GM20431 (cell line): ENCODE data around the gene AKAP1.

Experiments
- in situ Hi-C: fragments of 300-500 bp; cut with MseI, MboI; formaldehyde crosslinking; loops from one replicate; pipeline ENCODE4 v1.15.0; 2020; ENCODE audit warnings: low sequenced_read_pairs; ENCODE audit not compliant: unreplicated experiment

AKAP1 gene

DNA sequence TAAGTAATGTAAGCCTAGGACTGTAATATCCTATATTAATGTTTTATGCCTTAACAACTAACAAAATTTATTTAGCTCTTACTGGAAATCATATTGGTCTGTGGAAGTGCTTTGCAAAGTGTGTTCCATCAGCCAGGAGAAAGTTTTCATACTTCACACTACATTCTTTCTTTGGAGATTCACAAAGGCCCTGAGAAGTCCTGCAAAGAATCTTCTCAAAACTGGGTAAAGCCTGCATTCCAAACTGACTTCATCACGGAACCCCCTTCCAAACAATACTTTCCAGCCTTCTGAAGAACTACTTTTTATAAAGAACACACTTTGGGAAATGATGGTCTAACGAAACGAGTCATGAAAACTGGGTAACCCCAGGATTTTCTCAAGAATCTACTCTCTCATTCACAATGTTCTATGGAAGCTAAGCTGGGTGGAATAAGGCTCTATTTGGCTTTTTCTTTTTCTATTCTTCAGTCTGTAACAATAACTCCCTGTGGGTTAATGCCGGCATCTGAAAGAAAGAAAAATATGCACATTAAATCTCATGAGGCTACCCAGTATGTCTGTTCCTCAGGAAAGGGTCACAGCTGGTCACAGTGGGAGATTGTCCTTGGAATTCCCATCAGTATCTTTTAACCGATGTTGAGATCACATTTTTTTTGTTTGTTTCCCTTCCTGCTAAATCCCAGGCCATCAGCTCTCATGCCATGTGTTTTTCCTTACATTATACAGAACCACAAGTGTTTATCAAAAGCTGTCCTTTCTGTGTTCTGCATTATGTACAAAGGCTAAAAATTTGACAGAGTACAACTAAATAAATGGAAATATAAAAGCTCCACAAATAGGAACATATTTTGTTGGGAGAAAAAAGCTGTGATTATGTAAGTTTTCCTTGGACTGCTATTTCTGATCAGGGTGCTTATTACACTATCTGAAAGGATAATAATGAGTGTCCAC, 12.8 kb upstream of the AKAP1 start:
- in situ Hi-C loops: no loop called here

DNA sequence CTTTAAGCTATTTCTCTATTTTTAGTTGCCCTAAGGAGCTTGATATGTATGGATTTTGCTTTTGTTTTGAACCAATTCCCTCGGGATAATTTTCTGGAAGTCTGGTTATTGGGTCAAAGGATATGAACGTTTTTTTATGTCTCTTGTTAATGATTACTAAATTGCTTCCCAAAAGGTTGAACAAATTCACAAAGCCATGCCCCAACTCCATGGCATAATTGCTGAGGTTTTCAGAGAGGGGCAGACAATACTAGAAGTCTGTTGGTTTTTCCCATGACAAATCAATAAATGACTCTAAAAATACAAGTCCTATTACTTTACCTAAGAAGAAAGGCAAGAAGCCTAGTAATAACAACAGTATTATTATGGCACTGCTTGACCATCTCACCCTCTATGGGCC, 11.4 kb upstream of the AKAP1 start:
- in situ Hi-C loops: no loop called here

DNA sequence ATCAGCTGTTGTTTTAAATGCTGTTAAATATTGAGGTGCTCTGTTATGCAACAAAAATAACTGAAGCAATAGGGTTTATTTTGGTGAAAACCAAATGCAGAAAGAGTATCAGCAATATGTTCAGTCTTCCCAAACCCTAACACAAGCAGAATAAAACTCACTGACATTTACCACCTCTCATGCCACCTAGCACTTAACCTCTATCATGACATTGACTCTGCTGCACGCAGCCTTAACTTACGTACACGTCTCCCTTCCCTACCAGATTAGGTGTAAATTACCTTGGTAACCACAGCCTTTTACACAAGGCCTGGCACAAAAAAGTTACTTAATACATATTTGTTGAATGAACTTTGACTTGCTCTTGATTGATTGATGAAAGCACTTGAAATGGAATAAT, 9.9 kb upstream of the AKAP1 start:
- in situ Hi-C loops: no loop called here

DNA sequence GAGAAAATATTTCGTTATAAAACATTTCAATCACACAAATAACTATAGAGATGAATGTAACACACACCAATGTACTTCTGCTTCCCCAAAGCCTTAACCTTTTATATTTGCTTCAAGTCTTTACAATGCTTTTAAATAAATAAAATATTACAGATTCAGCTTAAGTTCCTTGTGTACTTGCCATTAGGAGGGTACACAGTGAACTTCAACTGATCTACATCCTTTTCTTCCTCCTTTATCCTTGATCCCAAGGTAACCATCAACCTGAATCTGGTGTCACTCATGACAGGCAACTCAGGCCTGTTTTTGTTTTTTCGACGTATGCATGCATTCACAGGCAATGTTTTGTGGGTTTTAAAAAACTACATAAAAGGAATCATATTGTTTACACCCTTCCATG, 9.3 kb upstream of the AKAP1 start:
- in situ Hi-C loops: no loop called here

DNA sequence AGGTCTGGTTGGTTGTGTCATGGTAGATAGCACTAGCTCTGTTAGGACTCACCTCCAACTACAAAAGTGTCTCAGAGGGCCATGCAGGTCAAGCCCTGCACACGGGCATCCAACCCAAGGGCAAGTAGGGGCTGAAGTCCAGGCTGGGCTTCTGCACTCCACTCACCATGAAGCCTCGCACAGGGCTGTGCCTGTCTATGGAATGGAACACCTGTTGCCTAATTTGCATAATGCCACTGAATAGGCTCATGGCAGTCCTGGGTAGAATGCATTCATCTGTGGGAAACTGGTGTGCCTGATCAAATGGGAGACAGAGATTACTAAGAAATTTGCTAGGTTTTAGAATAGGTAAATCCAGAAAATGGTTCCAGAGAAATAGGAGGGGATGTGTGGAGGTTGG, 8.0 kb upstream of the AKAP1 start:
- in situ Hi-C loops: no loop called here

- in situ Hi-C loops: no loop called here
These were observed 6.8 kb upstream of the AKAP1 start for GRCh38 chr17:57078274-57078673.

DNA sequence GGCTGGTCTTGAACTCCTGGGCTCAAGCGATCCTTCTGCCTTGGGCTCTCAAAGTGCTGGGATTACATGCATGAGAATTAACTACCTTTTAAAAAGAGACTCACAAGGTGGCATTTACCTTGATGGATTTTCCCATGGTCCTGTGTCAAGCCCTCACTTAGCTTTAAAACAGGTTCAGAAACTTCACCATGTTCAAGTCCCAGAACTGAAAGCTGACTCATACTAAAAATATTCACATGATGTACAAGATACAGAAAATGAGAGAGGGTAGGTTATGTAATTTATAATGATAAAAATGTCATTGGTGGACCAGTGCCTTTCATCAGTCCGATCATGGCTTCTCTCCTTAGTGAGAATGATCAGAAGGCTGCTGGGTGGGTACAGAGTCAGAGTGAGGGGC, 4.3 kb upstream of the AKAP1 start:
- in situ Hi-C loops: no loop called here

DNA sequence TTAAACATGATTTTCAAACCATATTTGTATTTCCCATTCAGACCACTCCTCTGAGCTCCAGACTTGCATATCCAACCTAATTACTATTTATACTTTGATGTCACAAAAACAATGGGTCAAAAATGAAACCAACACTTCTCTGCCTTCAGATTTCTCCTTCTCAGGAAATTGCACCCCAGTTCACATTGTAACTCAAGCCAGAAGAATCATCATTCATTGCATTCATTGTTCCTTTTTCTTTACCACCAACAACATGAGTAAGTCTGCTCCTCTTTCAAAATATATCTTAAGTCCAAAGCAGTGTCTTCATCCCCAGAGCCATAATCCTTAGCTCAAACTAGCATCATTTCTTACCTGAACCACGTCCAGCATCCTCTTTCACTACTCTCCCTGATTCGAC, 2.6 kb upstream of the AKAP1 start:
- in situ Hi-C loops: no loop called here

GRCh38 chr17:57084361-57084801, 665 bp upstream of the AKAP1 start:
- in situ Hi-C loops: no loop called here

GRCh38 chr17:57085448-57086068, 512 bp downstream of the AKAP1 start:
- in situ Hi-C loops: no loop called here

GRCh38 chr17:57086069-57086930, 1.3 kb downstream of the AKAP1 start:
- in situ Hi-C loops: no loop called here

- in situ Hi-C loops: no loop called here
These were observed 3.3 kb downstream of the AKAP1 start for GRCh38 chr17:57088298-57088697.

- in situ Hi-C loops: no loop called here
These were observed 4.3 kb downstream of the AKAP1 start for GRCh38 chr17:57089391-57089790.

- in situ Hi-C loops: no loop called here
These were observed 5.6 kb downstream of the AKAP1 start for GRCh38 chr17:57090560-57091185.

DNA sequence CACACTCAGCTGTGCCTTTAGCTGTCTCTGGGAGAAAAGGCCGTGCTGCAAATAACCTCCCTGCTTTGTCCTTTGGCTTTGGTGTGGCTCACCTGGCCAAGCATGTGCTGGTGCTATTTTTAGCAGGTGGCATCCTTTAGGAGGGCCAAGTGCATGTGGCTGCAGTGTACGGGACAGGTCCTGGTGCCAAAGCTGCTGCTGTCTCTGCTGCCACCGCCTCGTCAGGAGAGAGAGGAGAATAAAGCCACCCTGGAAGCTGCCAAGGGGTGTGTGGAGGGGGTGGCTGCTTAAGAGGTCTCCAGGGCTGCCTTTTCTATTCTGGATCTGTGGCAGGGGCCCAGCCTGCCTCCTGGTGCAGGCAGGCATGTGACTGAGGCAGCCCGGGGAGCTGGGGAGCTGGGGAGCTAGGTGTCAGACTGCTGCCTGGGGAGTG, 6.2 kb downstream of the AKAP1 start:
- in situ Hi-C loops: no loop called here

- in situ Hi-C loops: no loop called here
These were observed 7.1 kb downstream of the AKAP1 start for GRCh38 chr17:57092171-57092570.

DNA sequence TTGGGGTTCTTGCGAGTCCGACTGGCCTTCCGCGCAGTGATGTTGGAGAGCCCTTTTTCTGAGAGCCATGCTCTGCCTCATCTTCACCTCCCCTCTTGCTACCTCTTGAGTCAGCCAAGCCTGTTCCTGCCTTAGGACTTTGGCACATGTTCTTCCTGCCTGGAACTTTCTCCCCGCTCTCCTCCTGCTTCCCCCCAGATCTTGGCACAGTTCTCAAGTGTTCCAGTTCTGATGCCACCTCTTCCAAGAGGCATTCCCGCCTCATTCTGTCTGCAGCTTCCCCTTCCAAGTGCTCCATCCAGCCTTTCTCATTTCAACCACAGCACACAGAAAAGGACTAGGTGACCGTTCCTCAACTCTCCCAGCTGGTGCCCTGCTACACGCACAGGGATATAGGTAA, 7.7 kb downstream of the AKAP1 start:
- in situ Hi-C loops: no loop called here

DNA sequence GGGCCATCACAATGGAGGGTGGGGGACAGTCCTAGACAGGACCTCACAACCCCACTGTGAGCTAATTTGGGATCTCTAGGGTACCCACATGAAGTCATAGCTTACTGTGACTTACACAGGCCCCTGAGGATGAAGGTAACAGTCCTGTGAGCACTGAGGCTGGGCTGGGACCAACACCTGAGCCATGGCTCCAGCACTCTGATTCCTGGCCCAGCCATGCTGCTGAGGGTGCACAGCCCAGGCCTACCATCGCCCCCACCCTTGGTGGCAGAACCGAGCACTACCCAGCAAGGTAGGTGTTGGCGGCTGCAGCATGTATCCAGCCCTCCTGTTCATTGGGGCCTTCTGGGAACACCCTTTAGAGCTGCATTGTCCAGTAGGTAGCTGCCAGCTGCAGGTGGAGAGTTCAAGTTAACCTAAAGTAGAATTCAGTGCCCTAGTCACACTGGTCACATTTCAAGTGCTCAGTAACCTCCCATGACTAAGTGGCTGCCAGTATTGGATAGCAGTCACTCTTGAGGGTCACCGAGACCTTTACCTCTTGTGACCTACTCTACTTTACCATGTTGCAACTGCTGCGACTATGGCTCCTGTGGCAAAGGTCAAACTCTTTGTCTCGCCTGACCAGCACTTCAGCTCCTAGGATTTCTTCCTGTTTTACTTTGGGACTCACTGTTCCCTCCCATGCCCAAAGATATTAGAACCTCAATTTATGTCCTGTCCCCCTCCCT, 11.6 kb downstream of the AKAP1 start:
- in situ Hi-C loops: no loop called here

GRCh38 chr17:57097832-57098421, 12.9 kb downstream of the AKAP1 start:
- in situ Hi-C loops: no loop called here
